Prostate gland (tissue), 2 donors: Measurements from ENCODE around the gene FRMD3. TPM values are rescaled to one million over a fixed set of nuclear protein-coding genes. Genes with fewer than 3 reads are reported as not detected.

ENCODE experiments used
- DNase-seq: peaks from one replicate; pipeline ENCODE4 v3.0.0-alpha.2; 2019; ENCODE audit warnings: low spot score
- H3K27ac ChIP-seq, 2 donors: fragments of 200-600 bp; sonication (generic); 2 replicates each; pipeline ENCODE4 v1.5.1; 2017 to 2019
- H3K27me3 ChIP-seq: fragments of 200-600 bp; sonication (generic); replicated peaks from 2 replicates; pipeline ENCODE4 v1.5.1; 2019; ENCODE audit not compliant: insufficient read depth
- H3K36me3 ChIP-seq, 2 donors: fragments of 200-600 bp; sonication (generic); 1 replicate in 1 of 2; 2 replicates in 1 of 2; pipeline versions ENCODE4 v1.5.1 to v1.8.1; 2017 to 2019
- H3K4me1 ChIP-seq: fragments of 200-600 bp; sonication (generic); replicated peaks from 2 replicates; pipeline ENCODE4 v1.5.1; 2019
- H3K4me3 ChIP-seq, 2 donors: fragments of 200-600 bp; sonication (generic); 2 replicates each; pipeline ENCODE4 v1.5.1; 2017 to 2019
- H3K9me3 ChIP-seq: fragments of 200-600 bp; sonication (generic); 2 replicates; pipeline ENCODE4 v1.5.1; 2017
- CTCF ChIP-seq, 4 experiments: fragments of 200-600 bp in 2 of 4; fragments of 450-650 bp in 2 of 4; sonication (generic) in 2 of 4; IDR thresholded peaks; 1 replicate in 3 of 4; 2 replicates in 1 of 4; pipeline ENCODE4 v1.5.1; 2016 to 2019; ENCODE audit warnings: antibody characterized with exemption in 4 of 4, mild to moderate bottlenecking in 2 of 4, moderate library complexity in 2 of 4
- POLR2A ChIP-seq: fragments of 450-650 bp; IDR thresholded peaks from one replicate; pipeline ENCODE4 v1.6.1; 2016; ENCODE audit warnings: antibody characterized with exemption, mild to moderate bottlenecking
- POLR2AphosphoS5 ChIP-seq: sonication (generic); formaldehyde crosslinking; IDR thresholded peaks from one replicate; pipeline ENCODE4 v1.6.1; 2017; ENCODE audit warnings: antibody characterized with exemption
- WGBS: methylation state at CpG from one replicate; pipeline ENCODE4 v1.1.5; 2018; 5-methylcytosine and 5-hydroxymethylcytosine counted together
- intact Hi-C: fragments of 100-400 bp; cut with DNase I; formaldehyde crosslinking; loops from one replicate; pipeline ENCODE4 v1.14.2; 2022
- total RNA-seq, 2 donors: library from RNA; depleted of rRNA; stranded (reverse); fragments of >200 nt; gene quantifications; one replicate each; pipeline ENCODE4 v1.1.0, GENCODE V29; 2016

Gene FRMD3
- total RNA-seq, 2 donors from 2014 or later, result 2.3 to 3.4 TPM

- peak overlapping the region; percentile 70 for H3K27ac ChIP-seq
- intact Hi-C loops, result loop anchor here (5.0 kb wide), 1 partner anchor 322 kb away; no protein-coding TSS in a partner anchor
- WGBS, result 34% methylated on average over 12 of the region's 12 CpGs
- TF ChIP-seq POLR2AphosphoS5, result no peak
- no peak for TF ChIP-seq CTCF (IDR thresholded peaks at IDR 0.05)
- no peak for TF ChIP-seq POLR2A
- no peak for DNase-seq
- H3K9me3 ChIP-seq, result no peaks in the 10 kb centered on the region
- H3K27me3 ChIP-seq, result no peaks in the 10 kb centered on the region
- peak overlapping the region; percentile 46 to 47 for H3K4me3 ChIP-seq
- H3K4me1 ChIP-seq, result no peaks in the 10 kb centered on the region
- H3K36me3 ChIP-seq, result no peaks in the 10 kb centered on the region
These were observed 318.2 kb downstream of the FRMD3 start for GRCh38 chr9:83219924-83220438.

GRCh38 chr9:83219154-83219923 is 318.9 kb downstream of the FRMD3 start:
- Histone ChIP-seq H3K9me3 (no peaks in the 10 kb centered on the region), H3K36me3 (no peaks in the 10 kb centered on the region), H3K27me3 (no peaks in the 10 kb centered on the region), H3K4me1 (no peaks in the 10 kb centered on the region), H3K27ac (peak overlapping the region; percentile 70), H3K4me3 (peak overlapping the region; percentile 46 to 47)
- intact Hi-C loops, result loop anchor here (5.0 kb wide), 1 partner anchor 323 kb away; no protein-coding TSS in a partner anchor
- peak; percentile 28 for TF ChIP-seq POLR2A
- TF ChIP-seq CTCF (IDR thresholded peaks at IDR 0.05), result peak in 2 of 4 experiments; percentile 35 to 59
- peak; percentile 28 for TF ChIP-seq POLR2AphosphoS5
- WGBS, result 8% methylated on average over 40 of the region's 40 CpGs
- peak; percentile 78 for DNase-seq

DNA sequence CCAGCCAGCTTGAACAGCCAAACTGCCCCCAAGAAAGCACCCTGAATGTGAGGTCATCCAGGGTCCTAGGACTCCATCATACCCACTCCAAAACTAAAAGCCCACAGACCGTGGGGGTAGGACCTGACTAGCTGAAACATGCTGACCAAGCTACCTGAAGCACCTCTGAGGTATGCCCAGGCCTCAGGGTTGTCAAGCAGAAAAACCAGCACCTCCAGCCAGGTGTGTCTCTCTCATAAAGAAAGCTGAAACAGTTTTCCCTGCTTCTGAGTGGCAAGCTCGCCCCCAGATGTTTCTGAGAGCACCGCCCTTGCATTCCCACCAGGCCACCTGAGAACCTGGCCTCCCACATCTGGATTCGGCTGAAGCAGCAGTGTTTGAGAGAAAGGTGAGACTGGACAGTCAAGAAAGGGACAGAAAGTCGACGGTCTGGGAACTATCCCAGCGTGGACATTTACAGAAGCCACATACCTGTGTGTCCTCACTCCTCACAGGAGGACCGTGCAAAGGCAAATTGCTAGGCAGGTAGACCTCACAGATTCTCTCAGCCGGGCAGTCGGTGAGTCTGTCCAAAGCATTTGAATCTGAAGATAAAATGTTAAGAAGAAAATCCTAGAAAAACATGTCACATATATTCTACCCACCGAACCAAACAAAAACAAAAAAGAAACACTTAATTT is 319.6 kb downstream of the FRMD3 start:
- TF ChIP-seq POLR2AphosphoS5 (no peak), POLR2A (no peak), CTCF (IDR thresholded peaks at IDR 0.05) (no peak)
- peak overlapping the region in 1 of 2 donors; percentile 46 for H3K4me3 ChIP-seq
- DNase-seq, result no peak
- peak overlapping the region; percentile 20 to 70 for H3K27ac ChIP-seq
- H3K4me1 ChIP-seq, result no peaks in the 10 kb centered on the region
- 47% methylated on average over 11 of the region's 11 CpGs for WGBS
- H3K9me3 ChIP-seq, result no peaks in the 10 kb centered on the region
- intact Hi-C loops, result loop anchor here (5.0 kb wide), 1 partner anchor 324 kb away; no protein-coding TSS in a partner anchor
- no peaks in the 10 kb centered on the region for H3K36me3 ChIP-seq
- H3K27me3 ChIP-seq, result no peaks in the 10 kb centered on the region

GRCh38 chr9:83209188-83209731 is 328.9 kb downstream of the FRMD3 start:
- intact Hi-C loops, result no loop called here
- no peaks in the 10 kb centered on the region for H3K9me3 ChIP-seq
- H3K27me3 ChIP-seq, result no peaks in the 10 kb centered on the region
- TF ChIP-seq POLR2AphosphoS5 (no peak), CTCF (IDR thresholded peaks at IDR 0.05) (no peak), POLR2A (no peak)
- DNase-seq, result no peak
- 94% methylated on average over 3 of the region's 3 CpGs for WGBS
- H3K4me3 ChIP-seq, result no peak overlapping the region
- no peak overlapping the region for H3K27ac ChIP-seq
- H3K4me1 ChIP-seq, result no peaks in the 10 kb centered on the region
- no peaks in the 10 kb centered on the region for H3K36me3 ChIP-seq
